A549 (cell line): ENCODE results near the gene PRUNE2. TPM values are rescaled to one million over a fixed set of nuclear protein-coding genes. Genes with fewer than 3 reads are reported as not detected.
A peak's percentile ranks its signal among the peaks of the same experiment; 100 is the strongest.

Experiments
- ATAC-seq, 2 experiments: fragments of 200-7000 bp in 1 of 2; fragments of >200 bp in 1 of 2; cut with Nextera tagmentation in 1 of 2; cut with Tn5 transposase in 1 of 2; 3 replicates each; pipeline versions ENCODE4 v1.8.0 to v1.9.1; 2018 to 2020; ENCODE audit warnings: mild to moderate bottlenecking in 1 of 2, moderate library complexity in 1 of 2
- CTCF ChIA-PET: fragments of 300-600 bp; sonication (Branson Sonifier 250); formaldehyde crosslinking; extraction: SDS; loops from one replicate; lab custom pipeline; 2021; ENCODE audit warnings: antibody characterized with exemption, inconsistent platforms; lab: Yijun Ruan, JAX
- POLR2A ChIA-PET: fragments of 350-600 bp; formaldehyde crosslinking; extraction: SDS; loops from one replicate; lab custom pipeline; 2021; ENCODE audit warnings: antibody characterized with exemption, inconsistent platforms; lab: Yijun Ruan, JAX
- DNase-seq, 2 experiments: peaks; one replicate each; pipeline versions ENCODE4 v3.0.0 to v3.0.0-alpha.2; 2011 to 2016; ENCODE audit warnings: low read depth in 1 of 2, low spot score in 1 of 2
- FAIRE-seq: peaks from 2 replicates; lab custom pipeline; 2011; peaks lifted over from hg19 to GRCh38; lab: Jason Lieb, UNC
- H3K27ac ChIP-seq, 2 experiments: fragments of >200 bp; sonication (Bioruptor Twin); formaldehyde crosslinking; 3 replicates each; pipeline ENCODE4 v1.5.1; 2016 to 2017
- H3K4me1 ChIP-seq: fragments of >200 bp; sonication (Bioruptor Twin); formaldehyde crosslinking; 3 replicates; pipeline ENCODE4 v1.6.1; 2016
- H3K4me2 ChIP-seq: fragments of >200 bp; sonication (Bioruptor Twin); formaldehyde crosslinking; 3 replicates; pipeline ENCODE4 v1.6.1; 2016
- H3K4me3 ChIP-seq: fragments of >200 bp; sonication (Bioruptor Twin); formaldehyde crosslinking; 3 replicates; pipeline ENCODE4 v1.5.1; 2016
- H3K9me3 ChIP-seq: fragments of >200 bp; sonication (Bioruptor Twin); formaldehyde crosslinking; 3 replicates; pipeline ENCODE4 v1.6.1; 2016
- CBX2 ChIP-seq: fragments of 200-600 bp; sonication (generic); IDR thresholded peaks from 2 replicates; pipeline ENCODE4 v1.6.1; 2016; ENCODE audit warnings: low read depth, mild to moderate bottlenecking, borderline replicate concordance
- CBX8 ChIP-seq: fragments of 200-600 bp; sonication (generic); IDR thresholded peaks from 2 replicates; pipeline ENCODE4 v1.6.1; 2016
- EHF ChIP-seq: fragments of 250-450 bp; sonication (Bioruptor Pico); IDR thresholded peaks from 2 replicates; pipeline ENCODE4 v1.5.0; 2020; ENCODE audit warnings: mild to moderate bottlenecking
- EHMT2 ChIP-seq: fragments of 200-600 bp; sonication (generic); IDR thresholded peaks from 2 replicates; pipeline ENCODE4 v1.6.1; 2016; ENCODE audit warnings: antibody characterized with exemption, low read depth, mild to moderate bottlenecking, moderate library complexity
- EP300 ChIP-seq, 2 experiments: fragments of >200 bp; sonication (Bioruptor Twin); formaldehyde crosslinking; IDR thresholded peaks; 2 replicates in 1 of 2; 3 replicates in 1 of 2; pipeline ENCODE4 v1.6.1; 2016 to 2017
- ESRRA ChIP-seq: fragments of 150-350 bp; IDR thresholded peaks from 2 replicates; pipeline ENCODE4 v1.6.1; 2014; ENCODE audit warnings: mild to moderate bottlenecking, low read length, borderline replicate concordance
- FOSB ChIP-seq: fragments of 250-450 bp; sonication (Bioruptor Pico); IDR thresholded peaks from 2 replicates; pipeline ENCODE4 v1.5.0; 2020; ENCODE audit warnings: mild to moderate bottlenecking, moderate library complexity
- FOSL2 ChIP-seq, 2 experiments: fragments of 450-650 bp in 1 of 2; fragments of >200 bp in 1 of 2; sonication (Bioruptor Twin) in 1 of 2; formaldehyde crosslinking; IDR thresholded peaks; 2 replicates each; pipeline versions ENCODE4 v1.5.0 to v1.6.1; 2016 to 2020; ENCODE audit warnings: mild to moderate bottlenecking in 1 of 2, moderate library complexity in 1 of 2
- HEYL ChIP-seq: fragments of 250-450 bp; sonication (Bioruptor Pico); IDR thresholded peaks from 2 replicates; pipeline ENCODE4 v1.8.0; 2021; ENCODE audit warnings: mild to moderate bottlenecking, moderate library complexity
- JUNB ChIP-seq: fragments of >200 bp; sonication (Bioruptor Twin); formaldehyde crosslinking; IDR thresholded peaks from 2 replicates; pipeline ENCODE4 v1.6.1; 2016
- KDM1A ChIP-seq: fragments of 200-600 bp; sonication (generic); IDR thresholded peaks from 2 replicates; pipeline ENCODE4 v1.6.1; 2016; ENCODE audit warnings: low read depth, mild to moderate bottlenecking
- MAFK ChIP-seq: fragments of 450-650 bp; IDR thresholded peaks from 2 replicates; pipeline ENCODE4 v1.6.1; 2014; ENCODE audit not compliant: partially characterized antibody
- NFE2L2 ChIP-seq: fragments of 150-350 bp; conservative IDR thresholded peaks from 2 replicates; pipeline ENCODE4 v1.6.1; 2014; ENCODE audit warnings: low read length
- POLR2A ChIP-seq: IDR thresholded peaks from 2 replicates; pipeline ENCODE4 v1.6.1; 2012; ENCODE audit warnings: mild to moderate bottlenecking, low read length
- POLR2AphosphoS2 ChIP-seq: conservative IDR thresholded peaks from 2 replicates; pipeline ENCODE4 v1.6.1; 2012; ENCODE audit warnings: low read length, improper control_type of control experiment, inconsistent platforms
- RAD21 ChIP-seq, 2 experiments: fragments of >200 bp in 1 of 2; sonication (Bioruptor Twin) in 1 of 2; formaldehyde crosslinking in 1 of 2; IDR thresholded peaks in 1 of 2; conservative IDR thresholded peaks in 1 of 2; 2 replicates in 1 of 2; 3 replicates in 1 of 2; pipeline ENCODE4 v1.6.1; 2012 to 2018; ENCODE audit warnings: inconsistent platforms in 1 of 2
- RNF2 ChIP-seq: fragments of 200-600 bp; sonication (generic); IDR thresholded peaks from 2 replicates; pipeline ENCODE4 v1.6.1; 2016; ENCODE audit warnings: low read depth, mild to moderate bottlenecking, antibody characterized with exemption, moderate library complexity, borderline replicate concordance
- SREBF2 ChIP-seq: fragments of 450-650 bp; IDR thresholded peaks from 2 replicates; pipeline ENCODE4 v1.6.1; 2014; ENCODE audit warnings: mild to moderate bottlenecking, moderate library complexity
- TFCP2L1 ChIP-seq: fragments of 250-450 bp; sonication (Bioruptor Pico); IDR thresholded peaks from 2 replicates; pipeline ENCODE4 v1.5.0; 2021; ENCODE audit warnings: mild to moderate bottlenecking
- TP53 ChIP-seq: fragments of 250-450 bp; sonication (Bioruptor Pico); IDR thresholded peaks from 2 replicates; pipeline ENCODE4 v1.5.0; 2021; ENCODE audit warnings: mild to moderate bottlenecking, moderate library complexity
- ZC3H11A ChIP-seq: fragments of 450-650 bp; IDR thresholded peaks from 2 replicates; pipeline ENCODE4 v1.6.1; 2014; ENCODE audit warnings: antibody characterized with exemption, mild to moderate bottlenecking
- ZFP36 ChIP-seq: fragments of 450-650 bp; IDR thresholded peaks from 2 replicates; pipeline ENCODE4 v1.6.1; 2014; ENCODE audit warnings: borderline replicate concordance; ENCODE audit not compliant: partially characterized antibody
- WGBS: methylation state at CpG from one replicate; pipeline ENCODE4 v1.1.6; 2017; ENCODE audit errors: missing lambda C conversion rate; 5-methylcytosine and 5-hydroxymethylcytosine counted together
- polyA plus RNA-seq, 4 experiments: library from polyadenylated mRNA; depleted of rRNA in 3 of 4; stranded (reverse); fragments of >200 nt; fragmentation: RNase III in 1 of 4; extraction: RNeasy Plus Mini Kit Qiagen cat#74134 plus additional on column Dnase treatment in 1 of 4; gene quantifications; 2 replicates in 3 of 4; 3 replicates in 1 of 4; pipeline ENCODE4 v1.2.3, GENCODE V29; 2011 to 2017
- TF ChIP-seq, protein P1 (sequence below): IDR thresholded peaks from 2 replicates; pipeline ENCODE4 v1.6.1; 2012
- TF ChIP-seq, protein P2 (sequence below): fragments of >200 bp; sonication (Bioruptor Twin); formaldehyde crosslinking; IDR thresholded peaks from 3 replicates; pipeline ENCODE4 v1.6.1; 2016
- TF ChIP-seq, protein P3 (sequence below): fragments of 200-600 bp; sonication (generic); IDR thresholded peaks from 2 replicates; pipeline ENCODE4 v1.6.1; 2016; ENCODE audit warnings: antibody characterized with exemption, mild to moderate bottlenecking, moderate library complexity
- TF ChIP-seq, protein P4 (sequence below): IDR thresholded peaks from 2 replicates; pipeline ENCODE4 v1.6.1; 2012; ENCODE audit warnings: low read depth, borderline replicate concordance

PRUNE2 gene
- polyA plus RNA-seq, 2 of the 4 experiments (the other 2 are of a cell fraction), result 0.04 TPM; not detected in 1

DNA sequence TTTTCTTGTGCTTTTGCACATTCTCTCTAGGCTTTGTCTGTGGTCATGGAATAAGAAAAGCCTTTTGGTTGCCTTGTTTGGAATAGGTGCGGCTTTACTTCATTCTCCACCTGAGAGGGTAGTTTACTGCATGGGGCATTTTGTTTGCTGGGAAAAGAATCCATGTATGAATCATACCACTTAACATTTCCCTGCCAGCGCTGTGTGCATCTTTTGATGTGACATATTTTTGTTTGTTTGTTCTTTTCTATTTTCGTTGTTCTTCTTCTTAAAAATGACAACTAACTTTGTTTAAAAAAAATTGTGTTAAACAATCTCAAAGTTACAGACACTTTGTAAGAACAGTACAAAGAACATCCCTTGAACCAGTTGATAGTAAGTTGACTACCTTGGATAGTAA is 333.8 kb downstream of the PRUNE2 start:
- CTCF ChIA-PET, result no interaction called here
- 0 out of 3 replicates have a peak, but pooled peaks cover 4% of the 10 kb centered on the region for H3K4me1 ChIP-seq
- peak; percentile 96 for TF ChIP-seq CBX8
- no peak for TF ChIP-seq ESRRA
- no peak for TF ChIP-seq EHF (CRISPR knock-in tag)
- no peak for TF ChIP-seq EHMT2
- TF ChIP-seq FOSL2 (IDR thresholded peaks at IDR 0.05), result no peak
- TF ChIP-seq FOSL2 (CRISPR knock-in tag; IDR thresholded peaks at IDR 0.05), result no peak
- TF ChIP-seq, protein P1, sequence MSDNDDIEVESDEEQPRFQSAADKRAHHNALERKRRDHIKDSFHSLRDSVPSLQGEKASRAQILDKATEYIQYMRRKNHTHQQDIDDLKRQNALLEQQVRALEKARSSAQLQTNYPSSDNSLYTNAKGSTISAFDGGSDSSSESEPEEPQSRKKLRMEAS, result no peak
- no peak for TF ChIP-seq HEYL (CRISPR knock-in tag)
- TF ChIP-seq FOSB (CRISPR knock-in tag), result no peak
- TF ChIP-seq ZC3H11A, result no peak
- TF ChIP-seq ZFP36, result peak; percentile 51
- peak; percentile 91 for TF ChIP-seq RNF2
- no peak for TF ChIP-seq SREBF2
- no peak for TF ChIP-seq NFE2L2
- TF ChIP-seq, protein P2, sequence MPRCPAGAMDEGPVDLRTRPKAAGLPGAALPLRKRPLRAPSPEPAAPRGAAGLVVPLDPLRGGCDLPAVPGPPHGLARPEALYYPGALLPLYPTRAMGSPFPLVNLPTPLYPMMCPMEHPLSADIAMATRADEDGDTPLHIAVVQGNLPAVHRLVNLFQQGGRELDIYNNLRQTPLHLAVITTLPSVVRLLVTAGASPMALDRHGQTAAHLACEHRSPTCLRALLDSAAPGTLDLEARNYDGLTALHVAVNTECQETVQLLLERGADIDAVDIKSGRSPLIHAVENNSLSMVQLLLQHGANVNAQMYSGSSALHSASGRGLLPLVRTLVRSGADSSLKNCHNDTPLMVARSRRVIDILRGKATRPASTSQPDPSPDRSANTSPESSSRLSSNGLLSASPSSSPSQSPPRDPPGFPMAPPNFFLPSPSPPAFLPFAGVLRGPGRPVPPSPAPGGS, result no peak
- no peak for TF ChIP-seq KDM1A
- TF ChIP-seq POLR2A, result no peak
- no peak for TF ChIP-seq TP53 (CRISPR knock-in tag)
- TF ChIP-seq POLR2AphosphoS2, result no peak
- TF ChIP-seq, protein P3, sequence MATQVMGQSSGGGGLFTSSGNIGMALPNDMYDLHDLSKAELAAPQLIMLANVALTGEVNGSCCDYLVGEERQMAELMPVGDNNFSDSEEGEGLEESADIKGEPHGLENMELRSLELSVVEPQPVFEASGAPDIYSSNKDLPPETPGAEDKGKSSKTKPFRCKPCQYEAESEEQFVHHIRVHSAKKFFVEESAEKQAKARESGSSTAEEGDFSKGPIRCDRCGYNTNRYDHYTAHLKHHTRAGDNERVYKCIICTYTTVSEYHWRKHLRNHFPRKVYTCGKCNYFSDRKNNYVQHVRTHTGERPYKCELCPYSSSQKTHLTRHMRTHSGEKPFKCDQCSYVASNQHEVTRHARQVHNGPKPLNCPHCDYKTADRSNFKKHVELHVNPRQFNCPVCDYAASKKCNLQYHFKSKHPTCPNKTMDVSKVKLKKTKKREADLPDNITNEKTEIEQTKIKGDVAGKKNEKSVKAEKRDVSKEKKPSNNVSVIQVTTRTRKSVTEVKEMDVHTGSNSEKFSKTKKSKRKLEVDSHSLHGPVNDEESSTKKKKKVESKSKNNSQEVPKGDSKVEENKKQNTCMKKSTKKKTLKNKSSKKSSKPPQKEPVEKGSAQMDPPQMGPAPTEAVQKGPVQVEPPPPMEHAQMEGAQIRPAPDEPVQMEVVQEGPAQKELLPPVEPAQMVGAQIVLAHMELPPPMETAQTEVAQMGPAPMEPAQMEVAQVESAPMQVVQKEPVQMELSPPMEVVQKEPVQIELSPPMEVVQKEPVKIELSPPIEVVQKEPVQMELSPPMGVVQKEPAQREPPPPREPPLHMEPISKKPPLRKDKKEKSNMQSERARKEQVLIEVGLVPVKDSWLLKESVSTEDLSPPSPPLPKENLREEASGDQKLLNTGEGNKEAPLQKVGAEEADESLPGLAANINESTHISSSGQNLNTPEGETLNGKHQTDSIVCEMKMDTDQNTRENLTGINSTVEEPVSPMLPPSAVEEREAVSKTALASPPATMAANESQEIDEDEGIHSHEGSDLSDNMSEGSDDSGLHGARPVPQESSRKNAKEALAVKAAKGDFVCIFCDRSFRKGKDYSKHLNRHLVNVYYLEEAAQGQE, result no peak
- TF ChIP-seq RAD21 (conservative IDR thresholded peaks at IDR 0.05 in 1 of 2, IDR thresholded peaks at IDR 0.05 in 1 of 2), result no peak
- H3K4me3 ChIP-seq, result no peak overlapping the region
- H3K27ac ChIP-seq, result no peak overlapping the region
- peaks cover 8% of the 10 kb centered on the region for H3K9me3 ChIP-seq
- DNase-seq (no peak), ATAC-seq (no peak), FAIRE-seq (no peak)
- H3K4me2 ChIP-seq, result peak overlapping the region; percentile 69
- POLR2A ChIA-PET, result no interaction called here
- 3% methylated on average over 3 of the region's 3 CpGs for whole genome bisulfite sequencing

DNA sequence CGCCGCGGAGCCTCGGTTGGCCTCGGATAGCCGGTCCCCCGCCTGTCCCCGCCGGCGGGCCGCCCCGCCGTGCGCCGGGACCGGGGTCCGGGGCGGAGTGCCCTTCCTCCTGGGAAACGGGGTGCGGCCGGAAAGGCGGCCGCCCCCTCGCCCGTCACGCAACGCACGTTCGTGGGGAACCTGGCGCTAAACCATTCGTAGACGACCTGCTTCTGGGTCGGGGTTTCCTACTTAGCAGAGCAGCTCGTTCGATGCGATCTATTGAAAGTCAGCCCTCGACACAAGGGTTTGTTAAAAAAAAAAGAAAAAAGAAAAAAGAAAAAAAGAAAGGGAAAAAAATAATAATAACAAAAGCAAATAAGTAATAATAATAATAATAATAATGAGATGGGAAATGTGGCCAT is 334.2 kb downstream of the PRUNE2 start:
- DNase-seq, result no peak
- peak overlapping the region; percentile 69 for H3K4me2 ChIP-seq
- POLR2A ChIA-PET, result no interaction called here
- WGBS, result 12% methylated on average over 37 of the region's 37 CpGs
- peak overlapping the region; percentile 38 for H3K4me3 ChIP-seq
- FAIRE-seq, result no peak
- TF ChIP-seq ESRRA (no peak), EP300 (IDR thresholded peaks at IDR 0.05) (no peak), CBX2 (no peak), JUNB (no peak), TFCP2L1 (CRISPR knock-in tag) (no peak), EHMT2 (no peak), MAFK (no peak), TP53 (CRISPR knock-in tag) (no peak), KDM1A (no peak)
- TF ChIP-seq, protein P4, sequence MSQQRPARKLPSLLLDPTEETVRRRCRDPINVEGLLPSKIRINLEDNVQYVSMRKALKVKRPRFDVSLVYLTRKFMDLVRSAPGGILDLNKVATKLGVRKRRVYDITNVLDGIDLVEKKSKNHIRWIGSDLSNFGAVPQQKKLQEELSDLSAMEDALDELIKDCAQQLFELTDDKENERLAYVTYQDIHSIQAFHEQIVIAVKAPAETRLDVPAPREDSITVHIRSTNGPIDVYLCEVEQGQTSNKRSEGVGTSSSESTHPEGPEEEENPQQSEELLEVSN, result no peak
- TF ChIP-seq, protein P3, result no peak
- TF ChIP-seq, all 56 proteins: peak for 0
- CTCF ChIA-PET, result no interaction called here
- H3K9me3 ChIP-seq, result peaks cover 8% of the 10 kb centered on the region
- H3K27ac ChIP-seq, result no peak overlapping the region
- 0 out of 3 replicates have a peak, but pooled peaks cover 4% of the 10 kb centered on the region for H3K4me1 ChIP-seq
- no peak for ATAC-seq
